Measurements from ENCODE around the gene MAPK8IP2.

The MAPK8IP2 gene

DNA sequence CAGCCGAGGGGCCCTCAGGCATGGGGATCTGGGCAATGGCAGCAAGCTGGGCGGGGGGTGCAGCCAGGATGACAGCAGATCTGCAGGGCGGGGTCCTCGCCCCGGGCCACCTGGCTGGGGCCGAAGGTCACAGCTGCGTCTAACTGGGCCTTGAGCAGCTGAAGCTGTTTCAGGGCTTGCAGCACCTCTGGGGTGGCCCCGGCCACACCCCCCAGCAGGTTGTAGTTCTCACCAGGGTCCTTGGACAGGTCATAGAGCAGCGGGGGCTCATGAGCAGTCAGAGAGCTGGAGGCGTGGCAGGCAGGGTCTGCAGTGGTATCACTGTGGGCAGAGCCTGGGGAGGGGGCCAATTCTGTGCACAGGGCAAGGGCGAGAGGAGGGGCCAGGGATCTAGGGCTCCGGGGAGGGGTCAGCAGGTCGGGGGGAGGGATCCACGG lies 24.6 kb downstream of the MAPK8IP2 start:
- TF ChIP-seq, protein P1, sequence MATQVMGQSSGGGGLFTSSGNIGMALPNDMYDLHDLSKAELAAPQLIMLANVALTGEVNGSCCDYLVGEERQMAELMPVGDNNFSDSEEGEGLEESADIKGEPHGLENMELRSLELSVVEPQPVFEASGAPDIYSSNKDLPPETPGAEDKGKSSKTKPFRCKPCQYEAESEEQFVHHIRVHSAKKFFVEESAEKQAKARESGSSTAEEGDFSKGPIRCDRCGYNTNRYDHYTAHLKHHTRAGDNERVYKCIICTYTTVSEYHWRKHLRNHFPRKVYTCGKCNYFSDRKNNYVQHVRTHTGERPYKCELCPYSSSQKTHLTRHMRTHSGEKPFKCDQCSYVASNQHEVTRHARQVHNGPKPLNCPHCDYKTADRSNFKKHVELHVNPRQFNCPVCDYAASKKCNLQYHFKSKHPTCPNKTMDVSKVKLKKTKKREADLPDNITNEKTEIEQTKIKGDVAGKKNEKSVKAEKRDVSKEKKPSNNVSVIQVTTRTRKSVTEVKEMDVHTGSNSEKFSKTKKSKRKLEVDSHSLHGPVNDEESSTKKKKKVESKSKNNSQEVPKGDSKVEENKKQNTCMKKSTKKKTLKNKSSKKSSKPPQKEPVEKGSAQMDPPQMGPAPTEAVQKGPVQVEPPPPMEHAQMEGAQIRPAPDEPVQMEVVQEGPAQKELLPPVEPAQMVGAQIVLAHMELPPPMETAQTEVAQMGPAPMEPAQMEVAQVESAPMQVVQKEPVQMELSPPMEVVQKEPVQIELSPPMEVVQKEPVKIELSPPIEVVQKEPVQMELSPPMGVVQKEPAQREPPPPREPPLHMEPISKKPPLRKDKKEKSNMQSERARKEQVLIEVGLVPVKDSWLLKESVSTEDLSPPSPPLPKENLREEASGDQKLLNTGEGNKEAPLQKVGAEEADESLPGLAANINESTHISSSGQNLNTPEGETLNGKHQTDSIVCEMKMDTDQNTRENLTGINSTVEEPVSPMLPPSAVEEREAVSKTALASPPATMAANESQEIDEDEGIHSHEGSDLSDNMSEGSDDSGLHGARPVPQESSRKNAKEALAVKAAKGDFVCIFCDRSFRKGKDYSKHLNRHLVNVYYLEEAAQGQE (IDR thresholded peaks at IDR 0.05; ENCODE audit: insufficient read depth in 1 of 2, low read depth in 2 of 2, low read length in 2 of 2): no peak
- TF ChIP-seq TAF1 (IDR thresholded peaks at IDR 0.05; ENCODE audit: borderline replicate concordance, insufficient read depth, low read length): no peak
- no peak for TF ChIP-seq SIN3A (IDR thresholded peaks at IDR 0.05; ENCODE audit: borderline replicate concordance, insufficient read depth, low read length)
- no peak for TF ChIP-seq POLR2AphosphoS5 (IDR thresholded peaks at IDR 0.05; ENCODE audit: low read depth, low read length)
- TF ChIP-seq FOXP2 (optimal IDR thresholded peaks at IDR 0.05; ENCODE audit: borderline replicate concordance, extremely low read depth, extremely low read length, insufficient read depth): no peak

DNA sequence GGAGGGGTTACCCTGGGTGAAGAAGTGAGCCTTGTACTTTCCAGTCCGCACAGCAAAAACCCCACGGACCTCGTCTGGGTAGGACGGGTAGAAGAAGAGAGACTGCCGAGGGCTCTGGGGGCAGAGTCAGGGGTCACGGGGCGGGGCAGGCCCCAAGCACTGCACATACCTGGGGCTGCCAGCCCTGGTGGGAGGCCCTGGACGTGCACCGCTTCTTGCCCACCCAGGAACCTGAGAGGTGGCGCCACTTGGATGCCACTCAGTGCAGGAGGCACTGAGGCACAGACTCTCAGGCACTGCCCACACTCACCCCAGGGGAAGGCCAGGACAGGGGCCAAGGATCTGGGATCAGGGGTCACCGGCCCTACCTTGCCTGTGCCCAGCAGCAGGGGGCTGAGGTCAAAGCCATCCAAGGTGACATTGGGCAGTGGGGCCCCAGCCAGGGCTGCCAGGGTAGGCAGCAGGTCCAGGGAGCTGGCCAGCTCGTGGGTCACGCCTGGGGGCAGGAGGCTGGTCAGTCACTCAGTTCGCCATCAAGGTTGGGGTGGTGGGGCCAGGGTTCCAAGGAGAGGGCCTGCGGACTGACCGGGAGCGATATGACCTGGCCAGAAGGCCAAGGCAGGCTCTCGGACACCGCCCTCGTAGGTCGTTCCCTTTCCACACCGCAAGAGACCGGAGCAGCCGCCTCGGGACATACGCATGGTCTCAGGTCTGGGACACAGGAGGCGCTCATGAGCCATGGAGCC lies 25.1 kb downstream of the MAPK8IP2 start:
- TF ChIP-seq FOXP2 (optimal IDR thresholded peaks at IDR 0.05; ENCODE audit: borderline replicate concordance, extremely low read depth, extremely low read length, insufficient read depth): no peak
- TF ChIP-seq TAF1 (IDR thresholded peaks at IDR 0.05; ENCODE audit: borderline replicate concordance, insufficient read depth, low read length): no peak
- no peak for TF ChIP-seq POLR2AphosphoS5 (IDR thresholded peaks at IDR 0.05; ENCODE audit: low read depth, low read length)
- no peak for TF ChIP-seq SIN3A (IDR thresholded peaks at IDR 0.05; ENCODE audit: borderline replicate concordance, insufficient read depth, low read length)
- TF ChIP-seq, protein P1 (IDR thresholded peaks at IDR 0.05; ENCODE audit: insufficient read depth in 1 of 2, low read depth in 2 of 2, low read length in 2 of 2): no peak

DNA sequence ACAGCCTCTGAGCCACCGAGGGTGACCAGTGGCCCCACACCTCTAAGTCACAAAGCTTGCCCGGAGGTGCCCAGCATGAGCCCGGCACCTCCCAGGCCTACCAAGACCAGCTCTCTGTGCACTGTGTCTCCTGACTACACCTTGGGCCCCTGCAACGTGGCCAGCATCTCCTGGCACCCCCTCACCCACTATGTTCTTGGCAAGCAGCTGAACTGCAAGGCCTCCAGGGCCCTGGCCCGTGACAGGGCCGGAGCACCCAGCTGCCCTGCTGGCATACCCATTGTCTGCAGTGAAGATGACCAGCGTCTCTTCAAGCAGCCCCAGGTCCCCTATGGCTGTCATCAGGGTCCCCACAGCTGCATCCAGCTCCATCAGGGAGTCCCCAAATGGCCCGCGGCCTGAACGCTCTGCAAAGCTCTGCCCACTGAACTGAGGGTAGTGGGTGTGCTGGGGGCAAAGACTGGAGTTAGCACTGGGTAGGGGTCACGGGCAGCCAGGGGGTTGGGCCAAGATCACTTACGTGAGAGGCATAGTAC lies 25.8 kb downstream of the MAPK8IP2 start:
- TF ChIP-seq TAF1 (IDR thresholded peaks at IDR 0.05; ENCODE audit: borderline replicate concordance, insufficient read depth, low read length) (no peak), SIN3A (IDR thresholded peaks at IDR 0.05; ENCODE audit: borderline replicate concordance, insufficient read depth, low read length) (no peak), FOXP2 (optimal IDR thresholded peaks at IDR 0.05; ENCODE audit: borderline replicate concordance, extremely low read depth, extremely low read length, insufficient read depth) (no peak), POLR2AphosphoS5 (IDR thresholded peaks at IDR 0.05; ENCODE audit: low read depth, low read length) (no peak)
- TF ChIP-seq, protein P1 (IDR thresholded peaks at IDR 0.05; ENCODE audit: insufficient read depth in 1 of 2, low read depth in 2 of 2, low read length in 2 of 2): no peak

DNA sequence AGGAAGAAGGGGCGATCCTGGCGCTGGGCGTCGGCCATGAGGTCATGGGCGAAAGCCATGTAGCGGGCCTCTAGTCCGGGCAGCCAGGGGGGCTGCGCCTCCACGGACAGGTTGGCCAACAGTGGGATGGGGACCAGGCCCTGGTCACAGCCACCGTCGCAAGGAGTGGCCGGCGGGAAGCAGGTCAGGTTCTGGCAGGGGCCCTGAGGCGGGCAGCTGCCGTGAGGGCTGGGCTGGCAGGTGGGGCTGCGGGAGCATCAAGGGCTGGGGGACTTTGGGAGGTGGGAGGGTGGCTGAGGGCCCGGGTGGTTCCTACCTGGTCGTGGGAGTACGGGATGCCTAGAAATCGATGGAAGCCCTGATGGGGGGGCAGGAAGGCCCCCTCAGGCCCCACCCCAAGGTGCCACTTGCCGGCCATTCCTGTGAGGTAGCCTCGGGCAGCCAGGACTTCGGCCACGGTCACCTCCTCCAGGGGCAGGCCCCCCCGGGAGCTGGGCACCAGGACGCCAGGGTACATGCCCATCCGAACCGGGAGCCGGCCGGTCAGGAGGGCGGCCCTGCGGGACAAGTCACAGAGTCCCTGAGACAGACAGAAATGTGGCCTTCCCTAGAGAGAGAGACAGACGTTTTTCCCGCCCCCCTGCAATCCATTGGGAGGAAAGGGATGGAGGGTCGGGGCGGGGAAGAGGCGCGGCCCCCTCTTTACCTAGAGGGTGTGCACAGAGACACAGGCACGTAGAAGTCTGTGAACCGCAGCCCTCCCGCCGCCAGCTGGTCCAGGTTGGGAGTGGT lies 26.5 kb downstream of the MAPK8IP2 start:
- TF ChIP-seq FOXP2 (optimal IDR thresholded peaks at IDR 0.05; ENCODE audit: borderline replicate concordance, extremely low read depth, extremely low read length, insufficient read depth): no peak
- no peak for TF ChIP-seq TAF1 (IDR thresholded peaks at IDR 0.05; ENCODE audit: borderline replicate concordance, insufficient read depth, low read length)
- no peak for TF ChIP-seq SIN3A (IDR thresholded peaks at IDR 0.05; ENCODE audit: borderline replicate concordance, insufficient read depth, low read length)
- no peak for TF ChIP-seq POLR2AphosphoS5 (IDR thresholded peaks at IDR 0.05; ENCODE audit: low read depth, low read length)
- TF ChIP-seq, protein P1 (IDR thresholded peaks at IDR 0.05; ENCODE audit: insufficient read depth in 1 of 2, low read depth in 2 of 2, low read length in 2 of 2): no peak
